Dedifferentiated amniotic fluid mesenchymal stem cell (primary cell): ENCODE measurements around the gene ITIH1.

ENCODE experiments used
- DNase-seq: peaks from one replicate; pipeline ENCODE4 v3.0.0-alpha.2; 2016; ENCODE audit errors: extremely low spot score

The ITIH1 gene

GRCh38 chr3:52789746-52790040 is 12.3 kb downstream of the ITIH1 start:
- DNase-seq = no peak

- DNase-seq = no peak
Measured at GRCh38 chr3:52790337-52790736, 12.9 kb downstream of the ITIH1 start.

GRCh38 chr3:52790741-52791140 is 13.3 kb downstream of the ITIH1 start:
- DNase-seq = no peak

- DNase-seq = no peak
Measured at GRCh38 chr3:52791366-52791765, 14.0 kb downstream of the ITIH1 start.

GRCh38 chr3:52791928-52792327 is 14.5 kb downstream of the ITIH1 start:
- no peak for DNase-seq

- DNase-seq = no peak
Measured at GRCh38 chr3:52792413-52792812, 15.0 kb downstream of the ITIH1 start.

- DNase-seq = no peak
Measured at GRCh38 chr3:52792961-52793695, 15.7 kb downstream of the ITIH1 start.

GRCh38 chr3:52793702-52794611 is 16.6 kb downstream of the ITIH1 start:
- no peak for DNase-seq

GRCh38 chr3:52794612-52795099 is 17.3 kb downstream of the ITIH1 start, which contains the start of gene ITIH3:
Gene ITIH3, plus strand, starts transcription at chr3:52794796. Its CDS starts 8 bp downstream, at chr3:52794804.
- DNase-seq = no peak

GRCh38 chr3:52795298-52795900 is 18.0 kb downstream of the ITIH1 start:
- DNase-seq = no peak

GRCh38 chr3:52796411-52796810 is 19.0 kb downstream of the ITIH1 start:
- DNase-seq = no peak

GRCh38 chr3:52798376-52798977 is 21.1 kb downstream of the ITIH1 start:
- no peak for DNase-seq

GRCh38 chr3:52798978-52799476 is 21.6 kb downstream of the ITIH1 start:
- no peak for DNase-seq

GRCh38 chr3:52800079-52800478 is 22.7 kb downstream of the ITIH1 start:
- DNase-seq = no peak

- DNase-seq = peak; percentile 15
Measured at GRCh38 chr3:52801839-52802238, 24.4 kb downstream of the ITIH1 start.

- no peak for DNase-seq
Measured at GRCh38 chr3:52805270-52806039, 28.1 kb downstream of the ITIH1 start.

- DNase-seq = no peak
Measured at GRCh38 chr3:52809149-52809548, 31.8 kb downstream of the ITIH1 start.

GRCh38 chr3:52809662-52810377 is 32.4 kb downstream of the ITIH1 start:
- no peak for DNase-seq

- DNase-seq = no peak
Measured at GRCh38 chr3:52810923-52811322, 33.5 kb downstream of the ITIH1 start.

- DNase-seq = no peak
Measured at GRCh38 chr3:52811452-52812011, 34.1 kb downstream of the ITIH1 start.
